OCI-LY7 (cell line): ENCODE measurements around the gene SDC3. TPM values are rescaled to one million over a fixed set of nuclear protein-coding genes. Genes with fewer than 3 reads are reported as not detected.

Experiments used
- BruUV-seq: library from RNA; stranded (reverse); fragments of 400-500 nt; replicated peaks from 2 replicates; lab custom pipeline; 2021; lab: Mats Ljungman, UMichigan
- CTCF ChIA-PET: fragments of 300-600 bp; sonication (Branson Sonifier 250); formaldehyde crosslinking; loops from one replicate; lab custom pipeline; 2022; ENCODE audit warnings: antibody characterized with exemption; ENCODE audit not compliant: unreplicated experiment; lab: Charles Lee
- POLR2A ChIA-PET: fragments of 300-600 bp; sonication (Branson Sonifier 250); formaldehyde crosslinking; loops from one replicate; lab custom pipeline; 2022; ENCODE audit warnings: antibody characterized with exemption; lab: Charles Lee
- DNase-seq: peaks from one replicate; pipeline ENCODE4 v3.0.0-alpha.2; 2015; ENCODE audit warnings: low spot score
- H2AFZ ChIP-seq: fragments of 200-600 bp; sonication (generic), shearing (Covaris generic); 2 replicates; pipeline ENCODE4 v1.6.1; 2014; ENCODE audit warnings: mild to moderate bottlenecking, antibody characterized with exemption, low read length, moderate library complexity
- H3K27ac ChIP-seq: fragments of 200-600 bp; sonication (generic); 2 replicates; pipeline ENCODE4 v1.5.1; 2014; ENCODE audit warnings: mixed run types, low read depth, mild to moderate bottlenecking, moderate library complexity, low read length, inconsistent platforms; ENCODE audit not compliant: poor library complexity, severe bottlenecking
- H3K36me3 ChIP-seq: fragments of 200-600 bp; sonication (generic); 2 replicates; pipeline ENCODE4 v1.6.1; 2014; ENCODE audit warnings: mild to moderate bottlenecking, antibody characterized with exemption, low read length, moderate library complexity, mixed read lengths; ENCODE audit not compliant: insufficient read depth
- H3K4me1 ChIP-seq: fragments of 200-600 bp; sonication (generic); 2 replicates; pipeline ENCODE4 v1.5.1; 2014; ENCODE audit warnings: mild to moderate bottlenecking, low read length; ENCODE audit not compliant: insufficient read depth, poor library complexity, severe bottlenecking
- H3K4me2 ChIP-seq: fragments of 200-600 bp; sonication (generic); 2 replicates; pipeline ENCODE4 v1.6.1; 2014; ENCODE audit warnings: mild to moderate bottlenecking, low read length
- H3K4me3 ChIP-seq: fragments of 200-600 bp; sonication (generic); 2 replicates; pipeline ENCODE4 v1.5.1; 2014; ENCODE audit warnings: mild to moderate bottlenecking, low read depth, low read length; ENCODE audit not compliant: poor library complexity, severe bottlenecking
- H3K79me2 ChIP-seq: fragments of 200-600 bp; sonication (generic); 2 replicates; pipeline ENCODE4 v1.6.1; 2016; ENCODE audit warnings: low read depth, mild to moderate bottlenecking, low read length, moderate library complexity, mixed read lengths; ENCODE audit not compliant: insufficient read depth
- H3K9me2 ChIP-seq: fragments of 200-600 bp; sonication (generic); 2 replicates; pipeline ENCODE4 v1.6.1; 2016; ENCODE audit warnings: mild to moderate bottlenecking, low read length, mixed read lengths; ENCODE audit not compliant: insufficient read depth
- H3K9me3 ChIP-seq: fragments of 200-600 bp; sonication (generic); 2 replicates; pipeline ENCODE4 v1.6.1; 2014; ENCODE audit warnings: mild to moderate bottlenecking, mixed run types, low read length, mixed read lengths
- H4K20me1 ChIP-seq: fragments of 200-600 bp; sonication (generic); 2 replicates; pipeline ENCODE4 v1.6.1; 2014; ENCODE audit warnings: mild to moderate bottlenecking, antibody characterized with exemption, low read length, moderate library complexity, mixed read lengths; ENCODE audit not compliant: insufficient read depth
- EZH2phosphoT487 ChIP-seq: fragments of 200-600 bp; sonication (generic); IDR thresholded peaks from 2 replicates; pipeline ENCODE4 v1.6.1; 2018; ENCODE audit warnings: low read depth, borderline replicate concordance, mild to moderate bottlenecking, mixed run types, antibody characterized with exemption, low read length, moderate library complexity, mixed read lengths
- intact Hi-C: fragments of 100-400 bp; cut with micrococcal nuclease; formaldehyde crosslinking; loops from one replicate; pipeline ENCODE4 v1.10.0; 2022; ENCODE audit not compliant: unreplicated experiment
- total RNA-seq, 2 experiments: library from RNA; depleted of rRNA in 1 of 2; stranded (reverse); fragments of >200 nt in 1 of 2; shearing (Covaris generic) in 1 of 2; gene quantifications; 2 replicates each; pipeline ENCODE4 v1.2.3, GENCODE V29; 2014 to 2022
- TF ChIP-seq, protein P1 (sequence below): fragments of 200-600 bp; sonication (generic); conservative IDR thresholded peaks from 2 replicates; pipeline ENCODE4 v1.5.1; 2014; ENCODE audit warnings: mild to moderate bottlenecking, antibody characterized with exemption, low read length, moderate library complexity, mixed read lengths

Gene SDC3
- total RNA-seq, 2 experiments from 2014 or later = not detected

DNA sequence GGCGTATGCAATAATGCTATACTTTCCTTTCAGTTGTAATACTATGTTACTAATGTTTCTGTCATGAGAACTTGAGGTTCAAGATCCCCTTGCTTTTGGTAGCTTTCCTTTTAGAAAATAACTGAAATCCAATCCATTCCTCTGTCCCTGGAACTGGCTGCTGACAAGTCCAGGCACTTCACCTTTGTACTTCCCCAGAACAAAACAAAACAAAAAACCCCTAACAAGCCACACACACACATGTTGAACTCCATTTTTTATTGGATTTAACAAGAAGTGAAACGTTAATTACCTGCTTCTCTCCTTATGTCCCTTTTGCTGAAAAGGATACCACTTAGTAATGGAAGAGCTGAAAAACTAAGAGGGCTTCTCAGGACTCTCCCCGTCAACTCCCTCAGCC, 26.1 kb upstream of the SDC3 start:
- Histone ChIP-seq H2AFZ (no peak overlapping the region), H3K9me2 (no peaks in the 10 kb centered on the region), H3K36me3 (peaks cover 78% of the 10 kb centered on the region), H3K9me3 (no peaks in the 10 kb centered on the region), H3K27ac (no peak overlapping the region), H3K4me1 (no peaks in the 10 kb centered on the region), H3K4me3 (no peak overlapping the region), H3K4me2 (no peak overlapping the region), H3K79me2 (no peaks in the 10 kb centered on the region), H4K20me1 (no peaks in the 10 kb centered on the region; the same call in 1 of the 2 replicates)
- intact Hi-C loops = no loop called here
- TF ChIP-seq EZH2phosphoT487 = no peak
- TF ChIP-seq, protein P1, sequence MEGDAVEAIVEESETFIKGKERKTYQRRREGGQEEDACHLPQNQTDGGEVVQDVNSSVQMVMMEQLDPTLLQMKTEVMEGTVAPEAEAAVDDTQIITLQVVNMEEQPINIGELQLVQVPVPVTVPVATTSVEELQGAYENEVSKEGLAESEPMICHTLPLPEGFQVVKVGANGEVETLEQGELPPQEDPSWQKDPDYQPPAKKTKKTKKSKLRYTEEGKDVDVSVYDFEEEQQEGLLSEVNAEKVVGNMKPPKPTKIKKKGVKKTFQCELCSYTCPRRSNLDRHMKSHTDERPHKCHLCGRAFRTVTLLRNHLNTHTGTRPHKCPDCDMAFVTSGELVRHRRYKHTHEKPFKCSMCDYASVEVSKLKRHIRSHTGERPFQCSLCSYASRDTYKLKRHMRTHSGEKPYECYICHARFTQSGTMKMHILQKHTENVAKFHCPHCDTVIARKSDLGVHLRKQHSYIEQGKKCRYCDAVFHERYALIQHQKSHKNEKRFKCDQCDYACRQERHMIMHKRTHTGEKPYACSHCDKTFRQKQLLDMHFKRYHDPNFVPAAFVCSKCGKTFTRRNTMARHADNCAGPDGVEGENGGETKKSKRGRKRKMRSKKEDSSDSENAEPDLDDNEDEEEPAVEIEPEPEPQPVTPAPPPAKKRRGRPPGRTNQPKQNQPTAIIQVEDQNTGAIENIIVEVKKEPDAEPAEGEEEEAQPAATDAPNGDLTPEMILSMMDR = no peak
- BruUV-seq = no TSS peak
- POLR2A ChIA-PET = no interaction called here
- no peak for DNase-seq
- CTCF ChIA-PET = no interaction called here

- Histone ChIP-seq H4K20me1 (no peaks in the 10 kb centered on the region; the same call in 1 of the 2 replicates), H3K4me2 (no peak overlapping the region), H3K27ac (no peak overlapping the region), H3K79me2 (no peaks in the 10 kb centered on the region), H3K9me2 (no peaks in the 10 kb centered on the region), H3K4me1 (no peaks in the 10 kb centered on the region), H3K36me3 (peaks cover 71% of the 10 kb centered on the region), H2AFZ (no peak overlapping the region), H3K9me3 (no peaks in the 10 kb centered on the region), H3K4me3 (no peak overlapping the region)
- intact Hi-C loops = no loop called here
- CTCF ChIA-PET = no interaction called here
- POLR2A ChIA-PET = no interaction called here
- no peak for DNase-seq
- no peak for TF ChIP-seq EZH2phosphoT487
- TF ChIP-seq, protein P1 = no peak
- no TSS peak for BruUV-seq
Observed at GRCh38 chr1:30933874-30934252, 25.3 kb upstream of the SDC3 start.

- ChIA-PET CTCF (no interaction called here), POLR2A (no interaction called here)
- Histone ChIP-seq H3K4me1 (no peaks in the 10 kb centered on the region), H3K9me2 (no peaks in the 10 kb centered on the region), H3K36me3 (peaks cover 43% of the 10 kb centered on the region), H3K27ac (no peak overlapping the region), H3K79me2 (no peaks in the 10 kb centered on the region), H3K4me3 (no peak overlapping the region), H3K9me3 (no peaks in the 10 kb centered on the region), H2AFZ (no peak overlapping the region), H3K4me2 (no peak overlapping the region), H4K20me1 (no peaks in the 10 kb centered on the region; the same call in 1 of the 2 replicates)
- BruUV-seq = no TSS peak
- intact Hi-C loops = no loop called here
- DNase-seq = no peak
- TF ChIP-seq, protein P1 = no peak
- TF ChIP-seq EZH2phosphoT487 = no peak
Observed at GRCh38 chr1:30930631-30931173, 22.1 kb upstream of the SDC3 start.
